NB4 (cell line): Measurements from ENCODE around the gene DNAJC13.

Source experiments
- DNase-seq: peaks from one replicate; pipeline ENCODE4 v3.0.0; 2010; ENCODE audit warnings: low read depth
- H3K4me3 ChIP-seq: one replicate; pipeline ENCODE4 v1.5.1; 2011; ENCODE audit warnings: mild to moderate bottlenecking, low read depth, low read length, moderate library complexity
- CTCF ChIP-seq: IDR thresholded peaks from one replicate; pipeline ENCODE4 v1.5.1; 2012; ENCODE audit warnings: low read depth, low read length
- MAX ChIP-seq: IDR thresholded peaks from 2 replicates; pipeline ENCODE4 v1.6.1; 2011; ENCODE audit warnings: low read depth, low read length
- MYC ChIP-seq: IDR thresholded peaks from 2 replicates; pipeline ENCODE4 v1.6.1; 2011; ENCODE audit warnings: low read depth, low read length
- POLR2A ChIP-seq: IDR thresholded peaks from 2 replicates; pipeline ENCODE4 v1.6.1; 2011; ENCODE audit warnings: mild to moderate bottlenecking; ENCODE audit not compliant: insufficient read length; ENCODE audit errors: extremely low read depth

The DNAJC13 gene

GRCh38 chr3:132538072-132538471, 120.8 kb downstream of the DNAJC13 start:
- H3K4me3 ChIP-seq, result no peak overlapping the region
- no peak for DNase-seq
- TF ChIP-seq MYC (no peak), CTCF (no peak), MAX (no peak), POLR2A (no peak)

GRCh38 chr3:132539681-132540080, 122.4 kb downstream of the DNAJC13 start:
- no peak for TF ChIP-seq MYC
- no peak for TF ChIP-seq MAX
- no peak for TF ChIP-seq CTCF
- no peak for TF ChIP-seq POLR2A
- no peak overlapping the region for H3K4me3 ChIP-seq
- no peak for DNase-seq

GRCh38 chr3:132542577-132542976, 125.3 kb downstream of the DNAJC13 start:
- DNase-seq, result peak; percentile 14

GRCh38 chr3:132543011-132543739, 125.9 kb downstream of the DNAJC13 start:
- H3K4me3 ChIP-seq, result no peak overlapping the region
- DNase-seq, result peak; percentile 77
- TF ChIP-seq CTCF (no peak), MYC (no peak), POLR2A (no peak), MAX (no peak)

More at GRCh38 chr3:132542577-132542976, 125.3 kb downstream of the DNAJC13 start:
- no peak overlapping the region for H3K4me3 ChIP-seq
- TF ChIP-seq MYC, result no peak

GRCh38 chr3:132544130-132544529, 126.8 kb downstream of the DNAJC13 start:
- DNase-seq, result no peak
- no peak for TF ChIP-seq CTCF
- TF ChIP-seq MYC, result no peak
- no peak for TF ChIP-seq MAX
- no peak for TF ChIP-seq POLR2A
- H3K4me3 ChIP-seq, result no peak overlapping the region

GRCh38 chr3:132545471-132545870, 128.2 kb downstream of the DNAJC13 start:
- H3K4me3 ChIP-seq, result no peak overlapping the region
- peak; percentile 11 for DNase-seq
- TF ChIP-seq MYC, result no peak
- no peak for TF ChIP-seq POLR2A
- TF ChIP-seq CTCF, result no peak
- TF ChIP-seq MAX, result no peak
